WTC11 (cell line): ENCODE data around the gene EPB41L4B. TPM values are rescaled to one million over a fixed set of nuclear protein-coding genes. Genes with fewer than 3 reads are reported as not detected.
A peak's percentile ranks its signal among the peaks of the same experiment; 100 is the strongest.

ENCODE experiments used
- ATAC-seq: fragments of 200-7000 bp; cut with Tn5 transposase; 2 replicates; pipeline ENCODE4 v1.10.0; 2021; ENCODE audit warnings: mild to moderate bottlenecking, moderate library complexity
- CTCF ChIA-PET: fragments of 300-600 bp; sonication (Branson Sonifier 250); formaldehyde crosslinking; loops from one replicate; lab custom pipeline; 2021; ENCODE audit warnings: antibody characterized with exemption; lab: Charles Lee
- POLR2A ChIA-PET: fragments of 350-600 bp; sonication (Branson Sonifier 250); formaldehyde crosslinking; loops from one replicate; lab custom pipeline; 2021; ENCODE audit warnings: antibody characterized with exemption; lab: Charles Lee
- DNase-seq: peaks from one replicate; pipeline ENCODE4 v3.0.0; 2021; ENCODE audit warnings: low spot score
- H3K27ac Mint-ChIP-seq: 2 replicates; pipeline ENCODE4 v1.8.0; 2021; ENCODE audit warnings: mixed read lengths
- H3K27me3 Mint-ChIP-seq: 2 replicates; pipeline ENCODE4 v1.8.0; 2021; ENCODE audit warnings: low read depth, mild to moderate bottlenecking, moderate library complexity, mixed read lengths
- H3K36me3 Mint-ChIP-seq: 2 replicates; pipeline ENCODE4 v1.8.0; 2021; ENCODE audit warnings: mixed read lengths
- H3K4me1 Mint-ChIP-seq: 2 replicates; pipeline ENCODE4 v1.8.0; 2022; ENCODE audit warnings: mixed read lengths
- H3K4me3 Mint-ChIP-seq: 2 replicates; pipeline ENCODE4 v1.8.0; 2021; ENCODE audit warnings: mild to moderate bottlenecking, moderate library complexity, mixed read lengths
- H3K9me3 Mint-ChIP-seq: 2 replicates; pipeline ENCODE4 v1.8.0; 2021; ENCODE audit warnings: mixed read lengths
- ATF1 ChIP-seq: sonication (generic); formaldehyde crosslinking; IDR thresholded peaks from 2 replicates; pipeline ENCODE4 v1.8.1; 2023; ENCODE audit warnings: mild to moderate bottlenecking, moderate library complexity, missing genetic modification reagents
- CBFB ChIP-seq: sonication (generic); formaldehyde crosslinking; IDR thresholded peaks from 2 replicates; pipeline ENCODE4 v1.8.1; 2022; ENCODE audit warnings: mild to moderate bottlenecking, low read depth, missing genetic modification reagents
- CREB1 ChIP-seq: sonication (generic); formaldehyde crosslinking; IDR thresholded peaks from 2 replicates; pipeline ENCODE4 v1.8.0; 2023; ENCODE audit warnings: mild to moderate bottlenecking, missing genetic modification reagents
- ELF4 ChIP-seq: sonication (generic); formaldehyde crosslinking; IDR thresholded peaks from 2 replicates; pipeline ENCODE4 v1.8.1; 2022; ENCODE audit warnings: low read depth, mild to moderate bottlenecking, moderate library complexity, missing genetic modification reagents
- EMX1 ChIP-seq: fragments of 250-450 bp; sonication (Bioruptor Pico); IDR thresholded peaks from 2 replicates; pipeline ENCODE4 v1.8.0; 2021; ENCODE audit warnings: mild to moderate bottlenecking
- GABPB1 ChIP-seq: sonication (generic); formaldehyde crosslinking; IDR thresholded peaks from 2 replicates; pipeline ENCODE4 v1.8.1; 2023; ENCODE audit warnings: mild to moderate bottlenecking, missing genetic modification reagents
- HMGXB4 ChIP-seq: sonication (generic); formaldehyde crosslinking; IDR thresholded peaks from 2 replicates; pipeline ENCODE4 v1.8.1; 2023; ENCODE audit warnings: mild to moderate bottlenecking, moderate library complexity, missing genetic modification reagents
- KAT7 ChIP-seq: sonication (generic); formaldehyde crosslinking; IDR thresholded peaks from 2 replicates; pipeline ENCODE4 v1.8.1; 2023; ENCODE audit warnings: missing genetic modification reagents, mild to moderate bottlenecking, borderline replicate concordance
- NFE2L1 ChIP-seq: sonication (generic); formaldehyde crosslinking; IDR thresholded peaks from 2 replicates; pipeline ENCODE4 v1.8.1; 2023; ENCODE audit warnings: missing genetic modification reagents
- NFYB ChIP-seq: sonication (generic); formaldehyde crosslinking; conservative IDR thresholded peaks from 2 replicates; pipeline ENCODE4 v1.8.0; 2022; ENCODE audit warnings: low read depth, missing genetic modification reagents
- NR3C1 ChIP-seq: sonication (generic); formaldehyde crosslinking; conservative IDR thresholded peaks from 2 replicates; pipeline ENCODE4 v1.8.1; 2023; ENCODE audit warnings: low read depth, mild to moderate bottlenecking, missing genetic modification reagents
- ZBTB21 ChIP-seq: sonication (generic); formaldehyde crosslinking; IDR thresholded peaks from 2 replicates; pipeline ENCODE4 v1.8.1; 2023; ENCODE audit warnings: mild to moderate bottlenecking, missing genetic modification reagents, borderline replicate concordance
- ZNF219 ChIP-seq: sonication (generic); formaldehyde crosslinking; IDR thresholded peaks from 2 replicates; pipeline ENCODE4 v1.8.0; 2023; ENCODE audit warnings: missing genetic modification reagents, mild to moderate bottlenecking, borderline replicate concordance
- ZNF263 ChIP-seq: sonication (generic); formaldehyde crosslinking; IDR thresholded peaks from 2 replicates; pipeline ENCODE4 v1.8.1; 2022; ENCODE audit warnings: low read depth, mild to moderate bottlenecking, moderate library complexity, missing genetic modification reagents
- ZNF396 ChIP-seq: fragments of 250-450 bp; sonication (Bioruptor Pico); IDR thresholded peaks from 2 replicates; pipeline ENCODE4 v1.8.0; 2021; ENCODE audit warnings: mild to moderate bottlenecking, moderate library complexity, borderline replicate concordance
- total RNA-seq: library from RNA; stranded (reverse); gene quantifications from 3 replicates; pipeline ENCODE4 v1.2.3, GENCODE V29; 2021
- TF ChIP-seq, protein P1 (sequence below): sonication (generic); formaldehyde crosslinking; IDR thresholded peaks from 2 replicates; pipeline ENCODE4 v1.8.1; 2022; ENCODE audit warnings: low read depth, missing genetic modification reagents, borderline replicate concordance
- TF ChIP-seq, protein P2 (sequence below): sonication (generic); formaldehyde crosslinking; IDR thresholded peaks from 2 replicates; pipeline ENCODE4 v1.8.1; 2023; ENCODE audit warnings: mild to moderate bottlenecking, missing genetic modification reagents, moderate library complexity
- TF ChIP-seq, protein P3 (sequence below): sonication (generic); formaldehyde crosslinking; IDR thresholded peaks from 2 replicates; pipeline ENCODE4 v1.8.1; 2023; ENCODE audit warnings: mild to moderate bottlenecking, missing genetic modification reagents
- TF ChIP-seq, protein P4 (sequence below): sonication (generic); formaldehyde crosslinking; IDR thresholded peaks from 2 replicates; pipeline ENCODE4 v1.8.1; 2022; ENCODE audit warnings: low read depth, mild to moderate bottlenecking, moderate library complexity, missing genetic modification reagents, borderline replicate concordance

Gene EPB41L4B
- total RNA-seq, 1 experiment from 2014 or later, result 20.0 TPM

- no peaks in the 10 kb centered on the region; the same call in 1 of the 2 replicates for H3K27me3 Mint-ChIP-seq
- no peak overlapping the region for H3K27ac Mint-ChIP-seq
- ChIA-PET CTCF (interaction anchor here (2.9 kb wide), 1 partner anchor 64 kb away, joined by 29 read pairs; no protein-coding TSS in a partner anchor), POLR2A (no interaction called here)
- DNase-seq (no peak), ATAC-seq (no peak)
- no peak overlapping the region for H3K4me3 Mint-ChIP-seq
- no peaks in the 10 kb centered on the region for H3K36me3 Mint-ChIP-seq
- TF ChIP-seq GABPB1 (peak; percentile 58), CREB1 (CRISPR knock-in tag) (no peak)
- H3K9me3 Mint-ChIP-seq, result no peaks in the 10 kb centered on the region
- H3K4me1 Mint-ChIP-seq, result peaks cover 11% of the 10 kb centered on the region
These were observed 26.0 kb upstream of the EPB41L4B start for GRCh38 chr9:109346904-109347303.

- Mint-ChIP-seq H3K27ac (no peak overlapping the region), H3K36me3 (no peaks in the 10 kb centered on the region), H3K9me3 (no peaks in the 10 kb centered on the region), H3K4me3 (no peak overlapping the region), H3K27me3 (no peaks in the 10 kb centered on the region; the same call in 1 of the 2 replicates), H3K4me1 (peaks cover 11% of the 10 kb centered on the region)
- CTCF ChIA-PET, result interaction anchor here (0.6 to 2.9 kb wide), 16 partner anchors 10 to 391 kb away, joined by 3 to 29 read pairs (median 8); no protein-coding TSS in a partner anchor
- no peak for TF ChIP-seq EMX1
- TF ChIP-seq NR3C1 (CRISPR knock-in tag), result no peak
- TF ChIP-seq, protein P1, sequence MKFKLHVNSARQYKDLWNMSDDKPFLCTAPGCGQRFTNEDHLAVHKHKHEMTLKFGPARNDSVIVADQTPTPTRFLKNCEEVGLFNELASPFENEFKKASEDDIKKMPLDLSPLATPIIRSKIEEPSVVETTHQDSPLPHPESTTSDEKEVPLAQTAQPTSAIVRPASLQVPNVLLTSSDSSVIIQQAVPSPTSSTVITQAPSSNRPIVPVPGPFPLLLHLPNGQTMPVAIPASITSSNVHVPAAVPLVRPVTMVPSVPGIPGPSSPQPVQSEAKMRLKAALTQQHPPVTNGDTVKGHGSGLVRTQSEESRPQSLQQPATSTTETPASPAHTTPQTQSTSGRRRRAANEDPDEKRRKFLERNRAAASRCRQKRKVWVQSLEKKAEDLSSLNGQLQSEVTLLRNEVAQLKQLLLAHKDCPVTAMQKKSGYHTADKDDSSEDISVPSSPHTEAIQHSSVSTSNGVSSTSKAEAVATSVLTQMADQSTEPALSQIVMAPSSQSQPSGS (CRISPR knock-in tag), result no peak
- no peak for TF ChIP-seq NFE2L1 (CRISPR knock-in tag)
- no peak for TF ChIP-seq ATF1 (CRISPR knock-in tag)
- no peak for TF ChIP-seq ZNF219 (CRISPR knock-in tag)
- TF ChIP-seq NFYB (CRISPR knock-in tag), result no peak
- no peak for TF ChIP-seq CBFB (CRISPR knock-in tag)
- no peak for TF ChIP-seq ZNF396 (CRISPR knock-in tag)
- no peak for TF ChIP-seq ZNF263 (CRISPR knock-in tag)
- TF ChIP-seq, protein P2, sequence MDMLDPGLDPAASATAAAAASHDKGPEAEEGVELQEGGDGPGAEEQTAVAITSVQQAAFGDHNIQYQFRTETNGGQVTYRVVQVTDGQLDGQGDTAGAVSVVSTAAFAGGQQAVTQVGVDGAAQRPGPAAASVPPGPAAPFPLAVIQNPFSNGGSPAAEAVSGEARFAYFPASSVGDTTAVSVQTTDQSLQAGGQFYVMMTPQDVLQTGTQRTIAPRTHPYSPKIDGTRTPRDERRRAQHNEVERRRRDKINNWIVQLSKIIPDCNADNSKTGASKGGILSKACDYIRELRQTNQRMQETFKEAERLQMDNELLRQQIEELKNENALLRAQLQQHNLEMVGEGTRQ (CRISPR knock-in tag), result no peak
- TF ChIP-seq, protein P3, sequence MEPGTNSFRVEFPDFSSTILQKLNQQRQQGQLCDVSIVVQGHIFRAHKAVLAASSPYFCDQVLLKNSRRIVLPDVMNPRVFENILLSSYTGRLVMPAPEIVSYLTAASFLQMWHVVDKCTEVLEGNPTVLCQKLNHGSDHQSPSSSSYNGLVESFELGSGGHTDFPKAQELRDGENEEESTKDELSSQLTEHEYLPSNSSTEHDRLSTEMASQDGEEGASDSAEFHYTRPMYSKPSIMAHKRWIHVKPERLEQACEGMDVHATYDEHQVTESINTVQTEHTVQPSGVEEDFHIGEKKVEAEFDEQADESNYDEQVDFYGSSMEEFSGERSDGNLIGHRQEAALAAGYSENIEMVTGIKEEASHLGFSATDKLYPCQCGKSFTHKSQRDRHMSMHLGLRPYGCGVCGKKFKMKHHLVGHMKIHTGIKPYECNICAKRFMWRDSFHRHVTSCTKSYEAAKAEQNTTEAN (CRISPR knock-in tag), result no peak
- no peak for TF ChIP-seq KAT7 (CRISPR knock-in tag)
- no peak for TF ChIP-seq ZBTB21 (CRISPR knock-in tag)
- no peak for TF ChIP-seq ELF4 (CRISPR knock-in tag)
- no peak for TF ChIP-seq HMGXB4
- TF ChIP-seq, protein P4, sequence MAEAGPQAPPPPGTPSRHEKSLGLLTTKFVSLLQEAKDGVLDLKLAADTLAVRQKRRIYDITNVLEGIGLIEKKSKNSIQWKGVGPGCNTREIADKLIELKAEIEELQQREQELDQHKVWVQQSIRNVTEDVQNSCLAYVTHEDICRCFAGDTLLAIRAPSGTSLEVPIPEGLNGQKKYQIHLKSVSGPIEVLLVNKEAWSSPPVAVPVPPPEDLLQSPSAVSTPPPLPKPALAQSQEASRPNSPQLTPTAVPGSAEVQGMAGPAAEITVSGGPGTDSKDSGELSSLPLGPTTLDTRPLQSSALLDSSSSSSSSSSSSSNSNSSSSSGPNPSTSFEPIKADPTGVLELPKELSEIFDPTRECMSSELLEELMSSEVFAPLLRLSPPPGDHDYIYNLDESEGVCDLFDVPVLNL (CRISPR knock-in tag), result no peak
- ATAC-seq (no peak), DNase-seq (no peak)
- POLR2A ChIA-PET, result interaction anchor here (0.6 to 1.4 kb wide), 3 partner anchors 14 to 32 kb away, joined by 3 to 4 read pairs (median 3); no protein-coding TSS in a partner anchor
These were observed 24.0 kb upstream of the EPB41L4B start for GRCh38 chr9:109344866-109345265.
